HG03469 (cell line): ENCODE results near the gene SAXO2.
"Not testable (repeated sequence)": the region's sequence is repeated elsewhere in the genome, so short reads cannot be mapped to it uniquely, and the experiment has no call there.

ENCODE experiments used
- ATAC-seq: cut with Tn5 transposase; IDR thresholded peaks from one replicate; pipeline ENCODE4 v1.9.1; 2021; ENCODE audit warnings: mild to moderate bottlenecking, moderate library complexity, moderate number of reproducible peaks; ENCODE audit not compliant: unreplicated experiment

Gene SAXO2

GRCh38 chr15:82262422-82263026, at the start of gene SAXO2, which contains the start of gene EFL1:
SAXO2 (plus strand) TSS chr15:82262818; CDS start chr15:82262880, 62 bp downstream.
EFL1 (minus strand) TSS chr15:82262734; CDS start chr15:82261778, 956 bp downstream.
- peak; percentile 90 for ATAC-seq

GRCh38 chr15:82216092-82216491, 46.5 kb upstream of the SAXO2 start:
- ATAC-seq, result not testable (repeated sequence)

- ATAC-seq, result not testable (repeated sequence)
Measured at GRCh38 chr15:82221535-82221934, 41.1 kb upstream of the SAXO2 start.

- ATAC-seq, result no peak
Measured at GRCh38 chr15:82228750-82229149, 33.9 kb upstream of the SAXO2 start.

GRCh38 chr15:82231233-82231632, 31.4 kb upstream of the SAXO2 start:
- ATAC-seq, result no peak

GRCh38 chr15:82231842-82232241, 30.8 kb upstream of the SAXO2 start:
- no peak for ATAC-seq

- ATAC-seq, result not testable (repeated sequence)
Measured at GRCh38 chr15:82237944-82238534, 24.6 kb upstream of the SAXO2 start.

GRCh38 chr15:82239685-82240391, 22.8 kb upstream of the SAXO2 start:
- no peak for ATAC-seq

- not testable (repeated sequence) for ATAC-seq
Measured at GRCh38 chr15:82241836-82242499, 20.6 kb upstream of the SAXO2 start.

GRCh38 chr15:82243644-82244043, 19.0 kb upstream of the SAXO2 start:
- ATAC-seq, result not testable (repeated sequence)

GRCh38 chr15:82245956-82246355, 16.7 kb upstream of the SAXO2 start:
- not testable (repeated sequence) for ATAC-seq

- ATAC-seq, result not testable (repeated sequence)
Measured at GRCh38 chr15:82248261-82248660, 14.4 kb upstream of the SAXO2 start.

- not testable (repeated sequence) for ATAC-seq
Measured at GRCh38 chr15:82261566-82262421, 824 bp upstream of the SAXO2 start.

- ATAC-seq, result no peak
Measured at GRCh38 chr15:82263350-82263749, 732 bp downstream of the SAXO2 start.

- ATAC-seq, result not testable (repeated sequence)
Measured at GRCh38 chr15:82267137-82267536, 4.5 kb downstream of the SAXO2 start.

GRCh38 chr15:82268454-82268853, 5.8 kb downstream of the SAXO2 start:
- ATAC-seq, result not testable (repeated sequence)

- no peak for ATAC-seq
Measured at GRCh38 chr15:82272154-82272553, 9.5 kb downstream of the SAXO2 start.

- no peak for ATAC-seq
Measured at GRCh38 chr15:82275410-82275809, 12.8 kb downstream of the SAXO2 start.

GRCh38 chr15:82281276-82281675, 18.7 kb downstream of the SAXO2 start:
- not testable (repeated sequence) for ATAC-seq

- not testable (repeated sequence) for ATAC-seq
Measured at GRCh38 chr15:82282386-82282785, 19.8 kb downstream of the SAXO2 start.
